Measurements from ENCODE around the gene FBXO34.

FBXO34 gene

GRCh38 chr14:55384536-55384935 lies 113.3 kb downstream of the FBXO34 start:
- DNase-seq: no peak

- no peak for DNase-seq
Measured at GRCh38 chr14:55386037-55386808, 115.0 kb downstream of the FBXO34 start.

GRCh38 chr14:55387121-55387520 lies 115.9 kb downstream of the FBXO34 start:
- DNase-seq: no peak

- DNase-seq: no peak
Measured at GRCh38 chr14:55388160-55388559, 116.9 kb downstream of the FBXO34 start.

- no peak for DNase-seq
Measured at GRCh38 chr14:55389330-55389729, 118.1 kb downstream of the FBXO34 start.

GRCh38 chr14:55398679-55399078 lies 127.5 kb downstream of the FBXO34 start:
- DNase-seq: no peak

- DNase-seq: no peak
Measured at GRCh38 chr14:55399183-55399582, 128.0 kb downstream of the FBXO34 start.

GRCh38 chr14:55399852-55400251 lies 128.6 kb downstream of the FBXO34 start:
- no peak for DNase-seq

- no peak for DNase-seq
Measured at GRCh38 chr14:55401751-55402150, 130.5 kb downstream of the FBXO34 start.
